GM06990 (cell line): Measurements from ENCODE around the gene LCN12.

Experiments
- DNase-seq: peaks from one replicate; pipeline ENCODE4 v3.0.0-alpha.2; 2011; ENCODE audit not compliant: insufficient read length; ENCODE audit errors: extremely low read depth
- H3K27me3 ChIP-seq: replicated peaks from 2 replicates; pipeline ENCODE4 v1.6.0; 2011; ENCODE audit warnings: low read length; ENCODE audit not compliant: control insufficient read depth, insufficient read depth
- H3K36me3 ChIP-seq: 2 replicates; pipeline ENCODE4 v1.5.1; 2011; ENCODE audit warnings: low read length; ENCODE audit not compliant: control insufficient read depth, insufficient read depth
- H3K4me3 ChIP-seq: replicated peaks from 2 replicates; pipeline ENCODE4 v1.5.1; 2011; ENCODE audit warnings: low read depth, mild to moderate bottlenecking, control low read depth, low read length
- TF ChIP-seq, protein P1 (sequence below): IDR thresholded peaks from 2 replicates; pipeline ENCODE4 v1.5.1; 2011; ENCODE audit warnings: low read length, control low read depth, mild to moderate bottlenecking, inconsistent platforms; ENCODE audit not compliant: insufficient read depth, poor library complexity, severe bottlenecking

Gene LCN12, protein sequence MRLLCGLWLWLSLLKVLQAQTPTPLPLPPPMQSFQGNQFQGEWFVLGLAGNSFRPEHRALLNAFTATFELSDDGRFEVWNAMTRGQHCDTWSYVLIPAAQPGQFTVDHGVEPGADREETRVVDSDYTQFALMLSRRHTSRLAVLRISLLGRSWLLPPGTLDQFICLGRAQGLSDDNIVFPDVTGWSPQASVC

GRCh38 chr9:136951541-136952320 is at the start of gene LCN12:
LCN12 (plus strand) TSS chr9:136952273; CDS start chr9:136952328, 55 bp downstream.
- no peak for DNase-seq
- TF ChIP-seq, protein P1, sequence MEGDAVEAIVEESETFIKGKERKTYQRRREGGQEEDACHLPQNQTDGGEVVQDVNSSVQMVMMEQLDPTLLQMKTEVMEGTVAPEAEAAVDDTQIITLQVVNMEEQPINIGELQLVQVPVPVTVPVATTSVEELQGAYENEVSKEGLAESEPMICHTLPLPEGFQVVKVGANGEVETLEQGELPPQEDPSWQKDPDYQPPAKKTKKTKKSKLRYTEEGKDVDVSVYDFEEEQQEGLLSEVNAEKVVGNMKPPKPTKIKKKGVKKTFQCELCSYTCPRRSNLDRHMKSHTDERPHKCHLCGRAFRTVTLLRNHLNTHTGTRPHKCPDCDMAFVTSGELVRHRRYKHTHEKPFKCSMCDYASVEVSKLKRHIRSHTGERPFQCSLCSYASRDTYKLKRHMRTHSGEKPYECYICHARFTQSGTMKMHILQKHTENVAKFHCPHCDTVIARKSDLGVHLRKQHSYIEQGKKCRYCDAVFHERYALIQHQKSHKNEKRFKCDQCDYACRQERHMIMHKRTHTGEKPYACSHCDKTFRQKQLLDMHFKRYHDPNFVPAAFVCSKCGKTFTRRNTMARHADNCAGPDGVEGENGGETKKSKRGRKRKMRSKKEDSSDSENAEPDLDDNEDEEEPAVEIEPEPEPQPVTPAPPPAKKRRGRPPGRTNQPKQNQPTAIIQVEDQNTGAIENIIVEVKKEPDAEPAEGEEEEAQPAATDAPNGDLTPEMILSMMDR = no peak

GRCh38 chr9:136903041-136903554 is 49.0 kb upstream of the LCN12 start:
- peaks cover 32% of the 10 kb centered on the region for H3K36me3 ChIP-seq
- no peak for DNase-seq
- H3K4me3 ChIP-seq = no peak overlapping the region
- no peaks in the 10 kb centered on the region for H3K27me3 ChIP-seq
- TF ChIP-seq, protein P1 = no peak

More at GRCh38 chr9:136951541-136952320, at the start of gene LCN12:
- Histone ChIP-seq H3K36me3 (no peaks in the 10 kb centered on the region), H3K27me3 (peaks cover 1% of the 10 kb centered on the region; the same call in 1 of the 2 replicates), H3K4me3 (no peak within 1 kb of the TSS)

- Histone ChIP-seq H3K36me3 (peaks cover 40% of the 10 kb centered on the region), H3K27me3 (no peaks in the 10 kb centered on the region)
- TF ChIP-seq, protein P1 = no peak
Observed at GRCh38 chr9:136906266-136906665, 45.8 kb upstream of the LCN12 start.

DNA sequence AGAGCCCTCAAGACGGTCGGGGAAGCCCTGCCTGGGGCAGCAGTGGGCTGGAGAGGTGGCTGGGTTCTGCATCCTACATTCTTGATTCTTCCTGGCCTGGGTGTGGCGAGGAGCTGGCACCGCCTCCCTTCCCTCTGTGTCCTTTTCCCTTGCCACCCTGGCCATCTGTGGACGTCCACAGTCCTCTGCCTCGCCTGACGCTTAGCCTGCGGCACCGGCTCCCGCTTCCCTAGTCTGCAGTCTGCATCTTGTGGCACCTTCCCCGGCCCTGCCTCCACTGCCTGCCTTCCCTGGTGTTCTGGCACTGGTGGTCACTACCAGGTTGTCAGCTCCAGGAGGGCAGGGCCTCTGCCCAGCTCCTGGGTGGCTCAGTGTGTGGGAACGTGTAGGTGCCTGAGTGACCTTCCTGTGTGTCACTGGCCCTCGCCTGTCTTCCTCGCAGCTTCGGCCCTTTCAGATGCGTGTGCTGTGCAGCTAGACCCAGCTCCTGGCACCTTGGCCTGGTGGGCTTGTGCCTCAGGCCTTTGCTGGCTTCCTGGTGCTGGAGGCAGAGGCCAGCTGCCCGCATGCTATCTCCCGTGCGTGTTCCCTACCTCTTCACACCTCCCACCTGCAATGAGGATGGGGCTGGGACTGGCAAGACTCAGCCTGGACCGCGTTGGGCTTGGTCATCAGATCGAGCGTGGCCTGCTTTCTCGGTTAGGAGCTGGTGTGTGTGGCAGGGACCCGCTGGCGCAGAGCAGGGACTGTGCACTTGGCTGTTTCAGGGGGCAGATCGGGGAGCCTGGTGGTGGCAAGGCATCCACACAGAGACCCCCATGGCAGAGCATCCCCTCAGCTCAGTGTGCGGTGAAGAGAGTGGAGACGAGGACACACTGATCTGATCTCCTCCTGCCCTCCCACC is 44.8 kb upstream of the LCN12 start:
- Histone ChIP-seq H3K27me3 (no peaks in the 10 kb centered on the region), H3K4me3 (no peak overlapping the region), H3K36me3 (peaks cover 40% of the 10 kb centered on the region)
- TF ChIP-seq, protein P1 = no peak
- no peak for DNase-seq

More at GRCh38 chr9:136906266-136906665, 45.8 kb upstream of the LCN12 start:
- DNase-seq = no peak
- H3K4me3 ChIP-seq = no peak overlapping the region

DNA sequence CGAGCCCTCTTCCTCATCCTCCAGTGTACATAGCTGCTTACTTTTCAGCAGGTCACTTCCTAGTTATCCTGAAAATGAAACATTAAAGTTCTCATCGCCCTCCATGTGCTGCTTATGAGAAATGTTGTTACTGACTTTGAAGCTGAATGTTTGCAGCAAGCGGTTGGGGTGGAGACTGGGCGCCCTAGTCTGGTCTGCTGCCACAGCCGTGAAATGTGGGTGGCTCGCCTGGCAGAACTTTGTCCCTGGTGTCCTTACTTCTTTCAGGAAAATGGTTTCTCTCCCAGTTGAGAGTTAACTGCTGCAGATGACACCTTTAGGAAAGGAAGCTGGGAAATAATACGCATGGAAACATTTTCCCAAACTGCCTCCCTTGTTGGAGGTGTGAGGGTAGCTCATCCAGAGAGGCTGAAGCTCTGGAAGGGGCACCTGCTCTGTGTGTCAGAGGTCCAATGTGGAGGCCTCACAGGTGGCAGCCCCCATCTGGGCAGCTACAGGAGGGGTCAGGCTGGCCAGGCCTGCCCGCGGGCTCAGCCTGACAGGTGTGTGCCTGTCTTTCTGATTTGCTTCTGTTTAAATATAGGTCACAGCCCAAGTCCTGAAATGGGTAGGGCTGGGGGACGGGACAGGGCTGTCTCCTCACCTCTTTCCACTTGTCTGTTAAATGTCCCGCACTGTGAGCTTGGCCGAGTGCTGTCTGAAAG is 41.7 kb upstream of the LCN12 start:
- Histone ChIP-seq H3K36me3 (peaks cover 36% of the 10 kb centered on the region), H3K27me3 (no peaks in the 10 kb centered on the region), H3K4me3 (no peak overlapping the region)
- TF ChIP-seq, protein P1 = no peak
- DNase-seq = no peak
